ENCODE data around the gene ISYNA1.

- no peak for TF ChIP-seq POLR2A (IDR thresholded peaks at IDR 0.05)
- TF ChIP-seq POLR2AphosphoS5 (IDR thresholded peaks at IDR 0.05), result no peak
Measured at GRCh38 chr19:18460900-18461299, 23.0 kb upstream of the ISYNA1 start.

All from prostate gland (tissue), 1 donor.